Esophagus muscularis mucosa (tissue), 4 donors: ENCODE measurements around the gene ADGRB3.

Source experiments
- EP300 ChIP-seq: sonication (generic); formaldehyde crosslinking; IDR thresholded peaks from one replicate; pipeline ENCODE4 v1.6.1; 2017; ENCODE audit warnings: antibody characterized with exemption
- POLR2A ChIP-seq: fragments of 450-650 bp; IDR thresholded peaks from one replicate; pipeline ENCODE4 v1.6.1; 2017; ENCODE audit warnings: antibody characterized with exemption, moderate library complexity, mild to moderate bottlenecking, low read depth
- POLR2AphosphoS5 ChIP-seq, 2 donors: sonication (generic); formaldehyde crosslinking; IDR thresholded peaks; one replicate each; pipeline ENCODE4 v1.6.1; 2017; ENCODE audit warnings: antibody characterized with exemption in 2 of 2
- TF ChIP-seq, protein P1 (sequence below), 3 experiments: fragments of 200-600 bp in 2 of 3; fragments of 450-650 bp in 1 of 3; sonication (generic) in 2 of 3; IDR thresholded peaks; one replicate each; pipeline ENCODE4 v1.5.1; 2017 to 2019; ENCODE audit warnings: antibody characterized with exemption in 3 of 3, mild to moderate bottlenecking in 2 of 3, moderate library complexity in 1 of 3

DNA sequence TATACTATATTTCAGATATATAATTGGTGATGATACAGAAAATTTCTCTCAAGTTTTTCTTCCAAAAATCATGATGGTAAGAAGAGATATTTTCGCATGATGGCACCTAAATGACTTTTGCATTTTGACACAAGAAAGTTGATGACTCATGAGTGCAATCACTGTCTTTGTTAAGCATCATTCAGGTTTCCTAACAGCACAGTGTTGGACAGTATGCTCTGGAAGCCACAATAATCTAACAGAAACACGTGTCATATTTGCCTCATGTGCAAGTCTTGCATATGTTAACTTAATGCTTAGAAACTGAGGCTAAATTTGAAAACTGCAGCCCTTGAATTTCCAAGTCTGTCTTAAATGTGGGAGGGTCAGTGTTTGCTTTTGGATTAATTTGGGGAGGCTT lies 628.2 kb downstream of the ADGRB3 start:
- TF ChIP-seq, protein P1, sequence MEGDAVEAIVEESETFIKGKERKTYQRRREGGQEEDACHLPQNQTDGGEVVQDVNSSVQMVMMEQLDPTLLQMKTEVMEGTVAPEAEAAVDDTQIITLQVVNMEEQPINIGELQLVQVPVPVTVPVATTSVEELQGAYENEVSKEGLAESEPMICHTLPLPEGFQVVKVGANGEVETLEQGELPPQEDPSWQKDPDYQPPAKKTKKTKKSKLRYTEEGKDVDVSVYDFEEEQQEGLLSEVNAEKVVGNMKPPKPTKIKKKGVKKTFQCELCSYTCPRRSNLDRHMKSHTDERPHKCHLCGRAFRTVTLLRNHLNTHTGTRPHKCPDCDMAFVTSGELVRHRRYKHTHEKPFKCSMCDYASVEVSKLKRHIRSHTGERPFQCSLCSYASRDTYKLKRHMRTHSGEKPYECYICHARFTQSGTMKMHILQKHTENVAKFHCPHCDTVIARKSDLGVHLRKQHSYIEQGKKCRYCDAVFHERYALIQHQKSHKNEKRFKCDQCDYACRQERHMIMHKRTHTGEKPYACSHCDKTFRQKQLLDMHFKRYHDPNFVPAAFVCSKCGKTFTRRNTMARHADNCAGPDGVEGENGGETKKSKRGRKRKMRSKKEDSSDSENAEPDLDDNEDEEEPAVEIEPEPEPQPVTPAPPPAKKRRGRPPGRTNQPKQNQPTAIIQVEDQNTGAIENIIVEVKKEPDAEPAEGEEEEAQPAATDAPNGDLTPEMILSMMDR (IDR thresholded peaks at IDR 0.05): no peak
- TF ChIP-seq POLR2A: no peak
- no peak for TF ChIP-seq EP300
- TF ChIP-seq POLR2AphosphoS5 (IDR thresholded peaks at IDR 0.05): no peak
